Bronchial epithelial cell (primary cell): ENCODE data around the gene THAP12. TPM values are rescaled to one million over a fixed set of nuclear protein-coding genes. Genes with fewer than 3 reads are reported as not detected.

ENCODE experiments used
- DNase-seq: peaks from one replicate; pipeline ENCODE4 v3.0.0-alpha.2; 2010; ENCODE audit warnings: low read depth
- FAIRE-seq: peaks from 2 replicates; lab custom pipeline; 2011; peaks lifted over from hg19 to GRCh38; lab: Jason Lieb, UNC
- H3K27me3 ChIP-seq: 2 replicates; pipeline ENCODE4 v1.5.1; 2011; ENCODE audit warnings: low read length; ENCODE audit not compliant: control insufficient read depth, insufficient read depth
- H3K36me3 ChIP-seq: 2 replicates; pipeline ENCODE4 v1.5.1; 2011; ENCODE audit warnings: low read length; ENCODE audit not compliant: control insufficient read depth, insufficient read depth
- H3K4me3 ChIP-seq: 2 replicates; pipeline ENCODE4 v1.5.1; 2011; ENCODE audit warnings: mild to moderate bottlenecking, low read depth, low read length, control low read depth
- total RNA-seq: library from RNA; depleted of rRNA; stranded (reverse); fragments of >200 nt; gene quantifications from 2 replicates; pipeline ENCODE4 v1.2.1, GENCODE V29; 2014
- TF ChIP-seq, protein P1 (sequence below): IDR thresholded peaks from 2 replicates; pipeline ENCODE4 v1.5.1; 2011; ENCODE audit warnings: mild to moderate bottlenecking, moderate library complexity, low read length, control low read depth, inconsistent platforms; ENCODE audit not compliant: insufficient read depth, severe bottlenecking

THAP12 gene
- total RNA-seq, 1 donor from 2014 or later = 42.9 TPM

GRCh38 chr11:76314741-76315090, 66.2 kb downstream of the THAP12 start:
- FAIRE-seq (no peak), DNase-seq (peak; percentile 65)
- Histone ChIP-seq H3K4me3 (no peak overlapping the region), H3K36me3 (no peaks in the 10 kb centered on the region), H3K27me3 (no peaks in the 10 kb centered on the region)
- TF ChIP-seq, protein P1, sequence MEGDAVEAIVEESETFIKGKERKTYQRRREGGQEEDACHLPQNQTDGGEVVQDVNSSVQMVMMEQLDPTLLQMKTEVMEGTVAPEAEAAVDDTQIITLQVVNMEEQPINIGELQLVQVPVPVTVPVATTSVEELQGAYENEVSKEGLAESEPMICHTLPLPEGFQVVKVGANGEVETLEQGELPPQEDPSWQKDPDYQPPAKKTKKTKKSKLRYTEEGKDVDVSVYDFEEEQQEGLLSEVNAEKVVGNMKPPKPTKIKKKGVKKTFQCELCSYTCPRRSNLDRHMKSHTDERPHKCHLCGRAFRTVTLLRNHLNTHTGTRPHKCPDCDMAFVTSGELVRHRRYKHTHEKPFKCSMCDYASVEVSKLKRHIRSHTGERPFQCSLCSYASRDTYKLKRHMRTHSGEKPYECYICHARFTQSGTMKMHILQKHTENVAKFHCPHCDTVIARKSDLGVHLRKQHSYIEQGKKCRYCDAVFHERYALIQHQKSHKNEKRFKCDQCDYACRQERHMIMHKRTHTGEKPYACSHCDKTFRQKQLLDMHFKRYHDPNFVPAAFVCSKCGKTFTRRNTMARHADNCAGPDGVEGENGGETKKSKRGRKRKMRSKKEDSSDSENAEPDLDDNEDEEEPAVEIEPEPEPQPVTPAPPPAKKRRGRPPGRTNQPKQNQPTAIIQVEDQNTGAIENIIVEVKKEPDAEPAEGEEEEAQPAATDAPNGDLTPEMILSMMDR = no peak

DNA sequence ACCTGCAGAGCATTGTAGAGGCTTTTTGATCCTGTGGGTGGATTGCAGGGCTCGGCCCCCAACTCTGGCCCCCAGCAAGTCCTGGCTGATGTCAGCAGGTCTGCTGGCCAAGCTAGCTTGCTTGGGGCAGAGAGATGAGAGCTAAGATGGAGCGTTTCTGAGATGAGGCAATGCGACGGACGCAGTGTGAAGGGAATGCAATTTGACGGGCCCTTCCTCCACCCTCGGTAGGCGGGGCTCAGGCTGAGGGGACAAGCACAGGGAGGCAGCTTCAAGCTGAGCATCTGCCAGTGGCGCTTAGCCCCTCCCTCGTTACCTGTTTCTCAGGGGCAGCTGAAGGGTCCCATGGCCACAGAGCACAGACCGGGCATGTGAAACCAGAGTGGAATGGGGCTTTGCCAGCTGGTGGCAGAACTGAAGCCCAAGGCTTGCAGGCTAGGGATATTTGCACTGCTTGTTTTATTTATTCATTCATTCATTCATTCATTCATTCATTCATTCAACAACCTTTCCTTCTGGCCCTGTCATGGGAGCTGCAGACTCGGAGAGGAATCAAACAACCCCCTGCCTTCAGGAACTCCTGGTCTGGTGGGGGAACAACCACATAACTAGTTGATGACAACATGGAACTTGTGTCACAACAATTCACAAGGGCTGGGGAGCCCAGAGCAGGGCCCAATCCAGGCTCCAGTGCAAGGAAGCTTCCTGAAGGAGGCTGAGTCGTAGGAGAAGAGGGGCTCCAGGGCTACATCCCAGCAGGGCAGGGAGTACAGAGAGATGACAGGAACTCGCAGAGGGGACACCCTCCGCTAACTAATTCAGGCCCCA, 66.8 kb downstream of the THAP12 start:
- Histone ChIP-seq H3K36me3 (no peaks in the 10 kb centered on the region), H3K27me3 (no peaks in the 10 kb centered on the region), H3K4me3 (no peak overlapping the region)
- TF ChIP-seq, protein P1 = no peak
- FAIRE-seq = no peak
- no peak for DNase-seq

DNA sequence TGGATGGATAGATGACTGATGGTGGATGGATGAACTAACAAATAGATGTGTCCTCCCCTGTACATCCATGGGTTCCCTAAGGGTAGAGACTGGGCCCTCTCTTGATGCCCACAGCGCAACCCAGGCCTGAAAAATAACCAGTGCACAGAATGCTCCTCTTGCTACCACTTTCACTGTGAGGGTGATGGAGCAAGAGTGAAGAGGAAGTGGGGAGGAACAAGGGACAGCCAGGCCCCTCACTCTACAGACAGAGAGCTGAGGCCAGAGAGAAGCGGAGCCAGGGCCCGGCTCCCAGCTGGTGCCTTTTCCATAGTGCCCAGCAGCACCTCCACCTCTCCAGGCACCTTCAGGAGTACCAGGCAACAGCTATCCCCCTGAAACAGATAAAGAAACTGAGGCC, 67.7 kb downstream of the THAP12 start:
- DNase-seq = no peak
- FAIRE-seq = no peak
- TF ChIP-seq, protein P1 = no peak
- Histone ChIP-seq H3K27me3 (no peaks in the 10 kb centered on the region), H3K4me3 (no peak overlapping the region), H3K36me3 (no peaks in the 10 kb centered on the region)

DNA sequence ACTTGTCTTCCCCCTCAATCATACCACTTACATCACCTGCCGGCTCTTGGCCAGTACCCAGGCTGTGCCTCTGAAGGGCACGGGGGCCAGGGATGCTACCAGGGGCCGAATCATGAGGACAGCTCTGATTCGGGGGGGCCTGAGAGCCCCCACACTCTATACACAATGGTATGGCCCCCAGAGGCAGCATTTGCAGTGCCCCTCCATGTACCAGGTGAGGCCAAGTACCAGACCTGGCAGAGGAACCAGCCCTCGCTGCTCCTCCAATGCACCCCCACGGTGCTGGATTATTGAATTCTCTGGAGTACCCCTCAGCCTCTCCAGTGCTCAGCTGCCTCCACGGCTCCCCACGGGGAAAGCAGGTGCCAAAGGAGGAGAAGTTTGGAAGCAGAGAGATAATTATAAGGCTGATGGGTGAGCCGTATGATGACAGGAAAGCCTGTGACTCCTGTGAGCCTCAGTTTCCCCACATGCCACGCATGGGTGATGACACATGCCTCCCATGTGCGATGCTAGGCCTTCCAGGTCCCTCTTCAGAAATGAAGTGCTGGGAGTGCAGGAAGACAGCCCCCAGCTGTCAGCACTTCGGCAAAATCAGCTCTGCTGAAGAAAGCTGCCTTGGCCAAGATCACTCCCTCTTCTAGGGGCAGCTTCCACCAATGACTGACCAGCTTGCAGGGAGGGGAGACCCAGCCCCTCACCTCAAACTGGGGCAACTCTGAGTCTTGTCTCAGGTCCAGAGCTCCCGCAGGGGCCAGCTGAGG, 69.9 kb downstream of the THAP12 start:
- DNase-seq (no peak), FAIRE-seq (no peak)
- TF ChIP-seq, protein P1 = no peak
- Histone ChIP-seq H3K36me3 (no peaks in the 10 kb centered on the region), H3K27me3 (no peaks in the 10 kb centered on the region), H3K4me3 (no peak overlapping the region)

- no peak for DNase-seq
- no peak for FAIRE-seq
- TF ChIP-seq, protein P1 = no peak
These were observed 72.8 kb downstream of the THAP12 start for GRCh38 chr11:76307978-76308747.

More at GRCh38 chr11:76307978-76308747, 72.8 kb downstream of the THAP12 start:
- no peak overlapping the region for H3K4me3 ChIP-seq
- H3K27me3 ChIP-seq = no peaks in the 10 kb centered on the region
- H3K36me3 ChIP-seq = no peaks in the 10 kb centered on the region
